Ecto neural progenitor cell (in vitro differentiated cells): Measurements from ENCODE around the gene SNRPA1.

Experiments used
- DNase-seq: peaks from one replicate; pipeline ENCODE4 v3.0.0-alpha.2; 2018; ENCODE audit warnings: low spot score

The SNRPA1 gene

DNA sequence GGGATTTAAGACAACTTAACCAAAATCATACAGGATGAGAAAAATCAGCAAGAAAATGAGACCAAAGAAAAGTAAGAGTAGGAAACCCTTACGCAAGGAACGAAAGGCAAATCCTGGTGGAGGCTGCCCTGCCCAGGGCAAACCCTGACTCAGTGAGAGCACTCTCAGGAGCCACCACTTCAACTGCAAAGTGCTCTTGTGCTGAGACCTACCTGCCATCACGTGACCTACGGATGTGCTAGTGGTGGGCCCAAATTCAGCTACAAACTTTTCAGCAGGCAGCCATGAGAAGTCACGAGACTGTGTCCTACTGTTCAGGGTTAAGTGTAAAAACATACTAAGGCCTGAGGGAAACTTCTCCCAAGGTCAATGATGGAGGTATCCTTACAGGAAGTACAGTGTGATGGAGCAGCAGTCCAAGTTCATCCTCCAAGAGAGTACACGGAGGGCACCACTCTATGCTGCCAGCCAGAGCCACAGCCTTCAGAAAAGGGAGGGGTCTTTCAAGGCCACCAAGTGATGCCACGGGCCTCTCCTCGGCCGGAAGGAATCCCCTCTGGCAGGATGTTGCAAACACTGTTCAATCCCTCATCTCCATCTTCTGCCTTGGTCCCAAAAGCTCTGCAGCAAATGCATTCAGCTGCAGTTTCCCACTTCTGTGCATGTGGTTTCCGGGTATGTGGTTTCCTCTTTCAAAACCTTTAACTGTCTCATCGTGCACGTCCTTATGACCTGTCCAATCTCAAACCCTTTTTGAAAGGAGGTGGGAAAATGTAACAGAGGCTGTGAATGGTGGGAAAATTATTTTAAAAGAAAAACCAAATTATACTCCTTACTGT, 52.7 kb downstream of the SNRPA1 start:
- no peak for DNase-seq

DNA sequence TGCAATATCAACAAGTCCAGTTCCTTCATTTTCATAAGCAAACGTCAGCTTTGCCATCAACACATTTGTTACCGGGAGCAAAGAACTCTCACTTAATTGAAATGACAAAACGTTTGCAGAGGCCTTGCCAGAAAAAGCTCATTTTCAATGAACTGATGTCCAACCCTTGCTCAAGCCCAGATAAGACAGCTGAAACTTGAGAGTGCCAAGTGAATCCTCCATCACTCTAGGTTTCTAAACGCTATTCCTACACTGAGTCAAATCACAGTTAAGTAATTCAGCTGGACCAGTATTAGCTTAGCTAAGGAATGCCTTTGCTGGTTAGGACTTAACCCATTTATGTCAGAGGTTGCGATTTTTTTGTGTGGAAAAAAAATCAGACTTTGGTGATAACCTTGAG, 54.7 kb downstream of the SNRPA1 start:
- DNase-seq, result no peak

DNA sequence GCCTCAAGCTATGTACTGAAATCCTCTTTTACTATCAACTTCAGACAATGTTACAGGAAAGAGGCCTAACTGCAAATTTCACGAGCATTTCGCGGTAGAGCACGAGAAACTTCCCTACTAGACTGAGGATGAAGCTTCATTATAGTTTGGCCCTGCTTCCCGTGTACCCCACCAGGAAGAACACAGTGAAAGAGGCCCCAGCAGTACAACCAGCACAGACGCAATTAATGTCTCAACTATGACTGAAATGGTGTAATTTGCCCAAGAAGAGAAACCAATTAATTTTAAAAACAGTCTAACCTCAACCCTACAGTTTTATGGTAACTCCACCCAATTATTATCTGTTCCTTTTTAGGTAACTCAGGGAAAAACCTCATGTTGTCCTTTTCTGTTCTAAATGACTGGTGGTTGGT, 55.3 kb downstream of the SNRPA1 start:
- no peak for DNase-seq

DNA sequence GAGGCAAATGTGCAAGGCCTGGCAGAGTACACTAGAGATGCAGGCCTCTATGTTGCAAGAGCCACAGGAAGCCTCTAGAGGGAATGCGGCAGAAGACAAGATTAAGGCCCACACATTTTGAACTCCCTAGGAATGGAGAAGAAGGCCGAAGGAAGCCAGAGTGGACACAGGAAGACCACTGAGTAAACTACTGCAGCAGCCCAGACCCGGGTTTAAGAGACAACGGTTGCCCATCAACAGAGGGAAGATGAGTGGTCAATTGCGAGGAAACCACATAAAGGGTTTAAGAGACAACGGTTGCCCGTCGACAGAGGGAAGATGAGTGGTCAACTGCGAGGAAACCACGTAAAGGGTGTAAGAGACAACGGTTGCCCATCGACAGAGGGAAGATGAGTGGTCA, 57.8 kb downstream of the SNRPA1 start:
- no peak for DNase-seq

DNA sequence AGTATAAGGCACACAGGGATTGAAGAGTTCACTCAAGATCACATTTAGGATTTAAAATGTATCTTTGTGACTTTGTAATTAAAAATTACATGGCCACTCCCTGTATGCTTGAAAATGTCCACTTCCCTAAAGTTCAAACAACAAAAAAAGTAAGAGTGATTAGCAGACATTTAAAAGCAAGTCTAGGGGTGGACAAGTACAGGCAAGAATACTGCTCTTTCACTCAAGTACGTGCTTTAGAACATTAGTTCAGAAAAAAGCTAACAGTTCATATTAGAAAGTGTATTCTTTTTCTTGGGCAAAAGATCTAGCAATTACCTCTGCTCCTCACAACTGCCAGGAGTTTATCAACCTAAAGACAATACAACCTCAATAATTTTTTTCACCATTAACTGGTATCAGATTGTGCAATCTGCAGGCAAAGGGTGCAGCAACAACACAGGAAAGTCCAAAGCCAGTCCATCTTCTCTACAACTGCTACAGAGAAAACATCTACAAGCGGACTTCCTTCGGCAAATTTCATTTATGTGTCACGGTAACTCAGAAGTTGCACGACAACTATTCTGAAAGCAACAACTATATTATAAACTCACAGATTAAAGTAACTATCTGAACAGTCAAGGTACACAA, 61.3 kb downstream of the SNRPA1 start:
- DNase-seq, result no peak

DNA sequence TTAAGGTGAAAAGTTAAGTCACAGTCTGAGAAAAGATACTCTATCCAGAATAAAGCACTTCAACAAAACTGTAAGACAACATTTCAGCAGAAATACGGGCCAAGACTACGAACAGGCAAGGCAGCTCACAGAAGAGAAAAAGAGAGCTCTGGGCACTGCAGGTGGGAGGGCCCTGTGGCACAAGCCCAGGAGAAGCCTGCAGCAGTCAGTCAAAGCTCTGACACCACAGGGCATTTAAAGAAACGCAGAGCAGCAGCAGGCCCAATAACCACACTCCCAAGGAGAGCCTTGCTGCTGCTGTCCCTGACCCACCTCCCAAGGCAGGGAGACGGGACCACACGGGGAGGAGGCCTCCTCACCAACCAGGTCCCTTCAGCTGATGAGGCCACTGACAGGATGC, 62.4 kb downstream of the SNRPA1 start:
- no peak for DNase-seq
